Common myeloid progenitor, CD34-positive (primary cell): ENCODE measurements around the gene KIAA0232.

ENCODE experiments used
- CTCF ChIA-PET: fragments of 350-600 bp; sonication (Branson Sonifier 250); formaldehyde crosslinking; loops from one replicate; lab custom pipeline; 2021; ENCODE audit warnings: antibody characterized with exemption; lab: Charles Lee
- POLR2A ChIA-PET: fragments of 350-600 bp; sonication (Branson Sonifier 250); formaldehyde crosslinking; loops from one replicate; lab custom pipeline; 2021; ENCODE audit warnings: antibody characterized with exemption; lab: Charles Lee
- DNase-seq, 3 donors: peaks; one replicate each; pipeline versions ENCODE4 v3.0.0 to v3.0.0-alpha.2; 2013
- H3K27ac ChIP-seq, 2 experiments: 1 replicate in 1 of 2; 2 replicates in 1 of 2; pipeline ENCODE4 v1.7.0; 2013; ENCODE audit warnings: inconsistent platforms in 2 of 2, low read length in 2 of 2, mild to moderate bottlenecking in 2 of 2, low read depth in 1 of 2, moderate library complexity in 1 of 2; ENCODE audit not compliant: severe bottlenecking in 2 of 2, insufficient read depth in 1 of 2, poor library complexity in 1 of 2
- H3K27me3 ChIP-seq, 5 experiments: replicated peaks in 2 of 5; 1 replicate in 3 of 5; 2 replicates in 2 of 5; pipeline versions ENCODE4 v1.6.1 to v1.7.0; 2013; ENCODE audit warnings: low read length in 4 of 5, mild to moderate bottlenecking in 2 of 5, moderate library complexity in 2 of 5, inconsistent platforms in 1 of 5; ENCODE audit not compliant: insufficient read depth in 5 of 5, control insufficient read depth in 4 of 5
- H3K36me3 ChIP-seq, 4 experiments: 1 replicate in 2 of 4; 2 replicates in 2 of 4; pipeline versions ENCODE4 v1.6.1 to v1.7.0; 2013; ENCODE audit warnings: low read length in 3 of 4, control low read depth in 1 of 4, mild to moderate bottlenecking in 1 of 4; ENCODE audit not compliant: control insufficient read depth in 4 of 4, insufficient read depth in 4 of 4
- H3K4me1 ChIP-seq, 4 experiments: 1 replicate in 3 of 4; 2 replicates in 1 of 4; pipeline versions ENCODE4 v1.6.1 to v1.7.1; 2013; ENCODE audit warnings: low read length in 3 of 4, mild to moderate bottlenecking in 3 of 4, control low read depth in 1 of 4, inconsistent platforms in 1 of 4, moderate library complexity in 1 of 4; ENCODE audit not compliant: control insufficient read depth in 4 of 4, insufficient read depth in 4 of 4; ENCODE audit errors: control extremely low read depth in 1 of 4
- H3K4me3 ChIP-seq, 7 experiments: 1 replicate in 4 of 7; 2 replicates in 3 of 7; pipeline versions ENCODE4 v1.5.1 to v1.7.0; 2013; ENCODE audit warnings: mild to moderate bottlenecking in 7 of 7, low read length in 6 of 7, moderate library complexity in 6 of 7, inconsistent platforms in 2 of 7, low read depth in 2 of 7, control low read depth in 1 of 7; ENCODE audit not compliant: insufficient read depth in 4 of 7, control insufficient read depth in 1 of 7; ENCODE audit errors: extremely low read depth in 1 of 7
- H3K9me3 ChIP-seq, 5 experiments: 1 replicate in 4 of 5; 2 replicates in 1 of 5; pipeline versions ENCODE4 v1.6.1 to v1.7.1; 2013; ENCODE audit warnings: low read length in 4 of 5, mild to moderate bottlenecking in 2 of 5, inconsistent platforms in 1 of 5, low read depth in 1 of 5, moderate library complexity in 1 of 5; ENCODE audit not compliant: control insufficient read depth in 4 of 5, insufficient read depth in 2 of 5; ENCODE audit errors: control extremely low read depth in 1 of 5
- WGBS: methylation state at CpG from one replicate; pipeline ENCODE4 v1.1.5; 2013; ENCODE audit not compliant: insufficient coverage; 5-methylcytosine and 5-hydroxymethylcytosine counted together

The KIAA0232 gene

GRCh38 chr4:6815029-6815836 lies 32.7 kb downstream of the KIAA0232 start:
- no peak for DNase-seq
- no peak overlapping the region for H3K4me3 ChIP-seq
- H3K4me1 ChIP-seq, result peaks cover 0 to 12% (median 0%) of the 10 kb centered on the region in 4 experiments
- no peak overlapping the region for H3K27ac ChIP-seq
- no peaks in the 10 kb centered on the region for H3K27me3 ChIP-seq
- ChIA-PET CTCF (interaction anchor here (0.8 to 1.8 kb wide), 2 partner anchors 13 to 58 kb away, joined by 4 read pairs; no protein-coding TSS in a partner anchor), POLR2A (interaction anchor here (0.7 kb wide), 1 partner anchor 16 kb away, joined by 3 read pairs; no protein-coding TSS in a partner anchor)
- peaks cover 0 to 20% (median 6%) of the 10 kb centered on the region in 5 experiments for H3K9me3 ChIP-seq
- 94% methylated on average over 6 of the region's 9 CpGs for WGBS
- peaks cover 0 to 6% (median 2%) of the 10 kb centered on the region in 4 experiments for H3K36me3 ChIP-seq

- no peak overlapping the region for H3K27ac ChIP-seq
- peak in 2 of 3 donors; percentile 14 to 42 for DNase-seq
- whole genome bisulfite sequencing, result no CpG with 5 or more reads among the region's 1 CpG
- peaks cover 0 to 9% (median 4%) of the 10 kb centered on the region in 4 experiments for H3K36me3 ChIP-seq
- ChIA-PET POLR2A (no interaction called here), CTCF (interaction anchor here (1.2 to 1.6 kb wide), 2 partner anchors 11 to 55 kb away, joined by 3 to 5 read pairs; no protein-coding TSS in a partner anchor)
- H3K4me3 ChIP-seq, result no peak overlapping the region
- peaks cover 7 to 34% (median 13%) of the 10 kb centered on the region in 5 experiments for H3K9me3 ChIP-seq
- H3K4me1 ChIP-seq, result no peaks in the 10 kb centered on the region
- H3K27me3 ChIP-seq, result no peaks in the 10 kb centered on the region
Measured at GRCh38 chr4:6819295-6819694, 36.8 kb downstream of the KIAA0232 start.

- Histone ChIP-seq H3K36me3 (peaks cover 2 to 15% (median 8%) of the 10 kb centered on the region in 4 experiments), H3K27ac (no peak overlapping the region), H3K9me3 (peaks cover 7 to 34% (median 13%) of the 10 kb centered on the region in 5 experiments), H3K4me3 (no peak overlapping the region), H3K27me3 (no peaks in the 10 kb centered on the region), H3K4me1 (no peaks in the 10 kb centered on the region)
- peak in 1 of 3 donors; percentile 9 for DNase-seq
- no CpG with 5 or more reads among the region's 1 CpG for WGBS
- ChIA-PET POLR2A (no interaction called here), CTCF (no interaction called here)
Measured at GRCh38 chr4:6820695-6821094, 38.2 kb downstream of the KIAA0232 start.

GRCh38 chr4:6824071-6824470 lies 41.5 kb downstream of the KIAA0232 start:
- ChIA-PET CTCF (no interaction called here), POLR2A (no interaction called here)
- Histone ChIP-seq H3K27ac (no peak overlapping the region), H3K4me1 (no peaks in the 10 kb centered on the region), H3K9me3 (peaks cover 7 to 25% (median 13%) of the 10 kb centered on the region in 5 experiments), H3K27me3 (no peaks in the 10 kb centered on the region), H3K4me3 (no peak overlapping the region), H3K36me3 (peaks cover 6 to 38% (median 17%) of the 10 kb centered on the region in 4 experiments)
- DNase-seq, result no peak
- 100% methylated on average over 1 of the region's 2 CpGs for WGBS

DNA sequence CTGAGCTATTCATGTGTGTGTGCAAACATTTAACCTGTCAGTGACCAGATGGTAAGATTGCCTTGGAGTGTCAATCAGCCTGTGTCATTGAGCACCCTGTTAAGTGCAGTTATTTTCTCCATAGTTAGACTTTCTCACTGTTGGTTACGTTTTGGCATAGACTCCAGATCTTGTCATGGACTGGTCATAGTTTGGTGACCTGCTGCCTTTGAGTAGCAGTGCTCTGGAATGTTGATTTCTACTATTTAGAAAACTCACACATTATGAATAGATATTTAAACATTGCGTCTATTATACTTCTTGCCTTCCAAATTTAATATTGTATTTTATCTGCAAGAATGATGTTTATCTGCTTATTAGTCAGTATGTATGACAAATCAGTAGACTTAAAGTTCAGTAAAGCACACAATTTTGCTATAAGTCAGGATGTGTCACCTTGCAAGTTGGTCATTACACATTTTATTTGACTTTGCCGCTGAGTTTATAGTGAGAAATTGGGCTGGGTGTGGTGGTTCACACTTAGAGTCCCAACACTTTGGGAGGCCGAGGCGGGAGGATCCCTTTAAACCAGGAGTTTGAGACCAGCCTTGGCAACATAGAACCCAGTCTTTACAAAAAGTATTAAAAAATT lies 42.4 kb downstream of the KIAA0232 start:
- Histone ChIP-seq H3K36me3 (peaks cover 6 to 39% (median 21%) of the 10 kb centered on the region in 4 experiments), H3K9me3 (peaks cover 7 to 17% (median 9%) of the 10 kb centered on the region in 5 experiments), H3K4me1 (no peaks in the 10 kb centered on the region), H3K4me3 (no peak overlapping the region), H3K27ac (no peak overlapping the region), H3K27me3 (no peaks in the 10 kb centered on the region)
- WGBS, result 91% methylated on average over 3 of the region's 5 CpGs
- ChIA-PET POLR2A (no interaction called here), CTCF (no interaction called here)
- no peak for DNase-seq

DNA sequence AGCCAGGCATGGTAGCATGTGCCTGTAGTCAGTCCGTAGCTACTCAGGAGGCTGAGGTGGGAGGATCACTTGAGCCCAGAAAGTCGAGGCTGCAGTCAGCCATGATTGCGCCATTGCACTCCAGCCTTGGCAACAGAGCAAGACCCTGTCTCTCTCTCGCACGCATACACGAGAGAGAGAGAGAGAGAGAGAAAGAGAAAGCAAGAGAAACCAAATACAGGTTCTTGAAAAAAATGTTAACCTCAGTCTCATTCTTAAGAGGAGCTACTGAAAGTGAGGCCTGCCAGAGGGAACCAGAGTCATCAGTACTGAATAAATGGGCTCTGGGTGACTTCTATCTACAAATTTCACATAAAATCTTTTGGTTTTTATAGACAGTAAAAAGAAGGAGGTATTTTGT lies 42.9 kb downstream of the KIAA0232 start:
- H3K9me3 ChIP-seq, result peaks cover 5 to 12% (median 7%) of the 10 kb centered on the region in 5 experiments
- peaks cover 6 to 39% (median 21%) of the 10 kb centered on the region in 4 experiments for H3K36me3 ChIP-seq
- ChIA-PET CTCF (interaction anchor here (1.3 kb wide), 1 partner anchor 13 kb away, joined by 3 read pairs; no protein-coding TSS in a partner anchor), POLR2A (no interaction called here)
- H3K4me1 ChIP-seq, result no peaks in the 10 kb centered on the region
- no peak for DNase-seq
- no peak overlapping the region for H3K27ac ChIP-seq
- 93% methylated on average over 6 of the region's 6 CpGs for WGBS
- no peaks in the 10 kb centered on the region for H3K27me3 ChIP-seq
- H3K4me3 ChIP-seq, result no peak overlapping the region
